ENCODE measurements around the gene KAT8.

DNA sequence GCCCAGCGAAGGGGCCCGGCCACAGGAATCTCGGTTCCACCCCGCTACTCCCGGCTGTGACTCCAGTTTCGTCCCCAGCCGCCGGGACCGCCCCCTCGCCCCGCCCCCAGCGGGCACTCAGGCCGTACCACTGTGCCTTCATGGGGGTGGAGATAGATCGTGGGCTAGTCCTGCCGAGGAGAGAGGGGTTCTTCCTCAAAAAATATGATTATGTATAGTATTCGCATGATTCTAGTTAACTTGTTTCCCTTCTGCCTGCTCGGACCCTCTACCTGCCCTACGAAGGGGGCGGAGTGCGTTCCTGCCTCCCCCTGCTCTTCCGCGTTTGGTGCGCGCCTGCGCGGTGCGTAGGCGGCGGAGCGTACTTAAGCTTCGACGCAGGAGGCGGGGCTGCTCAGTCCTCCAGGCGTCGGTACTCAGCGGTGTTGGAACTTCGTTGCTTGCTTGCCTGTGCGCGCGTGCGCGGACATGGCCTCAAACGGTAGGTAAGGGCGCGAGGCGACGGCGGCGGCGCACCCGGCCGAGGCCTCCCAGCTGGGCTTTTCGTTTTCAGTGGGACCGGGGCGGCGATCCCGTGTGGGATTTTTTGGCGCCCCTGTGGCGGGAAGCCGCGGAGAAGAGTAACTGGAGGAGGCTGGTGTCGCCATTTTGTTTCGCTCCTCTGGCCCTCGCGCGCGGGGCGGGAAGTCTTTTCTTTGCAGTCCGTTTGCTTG, 62.4 kb downstream of the KAT8 start, which contains the start of gene FUS:
- TF ChIP-seq, protein P1, sequence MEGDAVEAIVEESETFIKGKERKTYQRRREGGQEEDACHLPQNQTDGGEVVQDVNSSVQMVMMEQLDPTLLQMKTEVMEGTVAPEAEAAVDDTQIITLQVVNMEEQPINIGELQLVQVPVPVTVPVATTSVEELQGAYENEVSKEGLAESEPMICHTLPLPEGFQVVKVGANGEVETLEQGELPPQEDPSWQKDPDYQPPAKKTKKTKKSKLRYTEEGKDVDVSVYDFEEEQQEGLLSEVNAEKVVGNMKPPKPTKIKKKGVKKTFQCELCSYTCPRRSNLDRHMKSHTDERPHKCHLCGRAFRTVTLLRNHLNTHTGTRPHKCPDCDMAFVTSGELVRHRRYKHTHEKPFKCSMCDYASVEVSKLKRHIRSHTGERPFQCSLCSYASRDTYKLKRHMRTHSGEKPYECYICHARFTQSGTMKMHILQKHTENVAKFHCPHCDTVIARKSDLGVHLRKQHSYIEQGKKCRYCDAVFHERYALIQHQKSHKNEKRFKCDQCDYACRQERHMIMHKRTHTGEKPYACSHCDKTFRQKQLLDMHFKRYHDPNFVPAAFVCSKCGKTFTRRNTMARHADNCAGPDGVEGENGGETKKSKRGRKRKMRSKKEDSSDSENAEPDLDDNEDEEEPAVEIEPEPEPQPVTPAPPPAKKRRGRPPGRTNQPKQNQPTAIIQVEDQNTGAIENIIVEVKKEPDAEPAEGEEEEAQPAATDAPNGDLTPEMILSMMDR (IDR thresholded peaks at IDR 0.05), result peak in 4 of 6 experiments; percentile 25 to 50 (median 34)
- peak; percentile 77 to 100 (median 98) for TF ChIP-seq POLR2A (IDR thresholded peaks at IDR 0.05)
- TF ChIP-seq EP300 (IDR thresholded peaks at IDR 0.05), result peak in 1 of 4 donors; percentile 97
- TF ChIP-seq POLR2AphosphoS5 (IDR thresholded peaks at IDR 0.05), result peak; percentile 100

Measured in upper lobe of left lung (tissue), 4 donors.